ENCODE measurements around the gene NPAS3. TPM values are rescaled to one million over a fixed set of nuclear protein-coding genes. Genes with fewer than 3 reads are reported as not detected.

NPAS3 gene
- total and polyA plus RNA-seq, 2 of the 13 experiments (the other 11 are each of a cell fraction or from before 2014, with no cell fraction given): not detected

- no peak for TF ChIP-seq SKIL (CRISPR knock-in tag; IDR thresholded peaks at IDR 0.05; ENCODE audit: borderline replicate concordance)
- TF ChIP-seq TERF1 (CRISPR knock-in tag; IDR thresholded peaks at IDR 0.05): no peak
- no peak for TF ChIP-seq ZNF18 (CRISPR knock-in tag; IDR thresholded peaks at IDR 0.05; ENCODE audit: insufficient replicate concordance)
- no peak for TF ChIP-seq MAZ (IDR thresholded peaks at IDR 0.05; ENCODE audit: borderline replicate concordance, low read depth, low read length)
- no peak for TF ChIP-seq MAZ (CRISPR knock-in tag; IDR thresholded peaks at IDR 0.05; ENCODE audit: low read depth)
- TF ChIP-seq ZNF740 (CRISPR knock-in tag; IDR thresholded peaks at IDR 0.05): no peak
- 0 out of 2 replicates have a peak, but pooled peaks have one; percentile 33 for TF ChIP-seq NRL (CRISPR knock-in tag; IDR thresholded peaks at IDR 0.05; ENCODE audit: borderline replicate concordance)
- TF ChIP-seq, protein P1, sequence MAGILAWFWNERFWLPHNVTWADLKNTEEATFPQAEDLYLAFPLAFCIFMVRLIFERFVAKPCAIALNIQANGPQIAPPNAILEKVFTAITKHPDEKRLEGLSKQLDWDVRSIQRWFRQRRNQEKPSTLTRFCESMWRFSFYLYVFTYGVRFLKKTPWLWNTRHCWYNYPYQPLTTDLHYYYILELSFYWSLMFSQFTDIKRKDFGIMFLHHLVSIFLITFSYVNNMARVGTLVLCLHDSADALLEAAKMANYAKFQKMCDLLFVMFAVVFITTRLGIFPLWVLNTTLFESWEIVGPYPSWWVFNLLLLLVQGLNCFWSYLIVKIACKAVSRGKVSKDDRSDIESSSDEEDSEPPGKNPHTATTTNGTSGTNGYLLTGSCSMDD (CRISPR knock-in tag; IDR thresholded peaks at IDR 0.05): no peak
- peak; percentile 14; the same call in 1 of the 2 replicates for TF ChIP-seq HMG20A (CRISPR knock-in tag; IDR thresholded peaks at IDR 0.05; ENCODE audit: borderline replicate concordance)
- TF ChIP-seq, protein P2, sequence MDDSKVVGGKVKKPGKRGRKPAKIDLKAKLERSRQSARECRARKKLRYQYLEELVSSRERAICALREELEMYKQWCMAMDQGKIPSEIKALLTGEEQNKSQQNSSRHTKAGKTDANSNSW (CRISPR knock-in tag; IDR thresholded peaks at IDR 0.05; ENCODE audit: borderline replicate concordance): no peak
- no peak for TF ChIP-seq GLMP (CRISPR knock-in tag; IDR thresholded peaks at IDR 0.05; ENCODE audit: borderline replicate concordance)
- TF ChIP-seq SIX4 (CRISPR knock-in tag; IDR thresholded peaks at IDR 0.05): no peak
- TF ChIP-seq NBN (conservative IDR thresholded peaks at IDR 0.05): no peak
- TF ChIP-seq ZNF44 (CRISPR knock-in tag; IDR thresholded peaks at IDR 0.05): no peak
- no peak for TF ChIP-seq ZNF562 (CRISPR knock-in tag; IDR thresholded peaks at IDR 0.05; ENCODE audit: borderline replicate concordance)
- TF ChIP-seq ETV5 (CRISPR knock-in tag; IDR thresholded peaks at IDR 0.05; ENCODE audit: borderline replicate concordance): peak; percentile 51; the same call in 1 of the 2 replicates
- no peak for TF ChIP-seq ZNF530 (CRISPR knock-in tag; IDR thresholded peaks at IDR 0.05; ENCODE audit: low read depth)
- TF ChIP-seq ZNF382 (CRISPR knock-in tag; IDR thresholded peaks at IDR 0.05; ENCODE audit: borderline replicate concordance): no peak
- peak; percentile 66 for TF ChIP-seq MED1 (CRISPR knock-in tag; IDR thresholded peaks at IDR 0.05)
- TF ChIP-seq ZNF274 (CRISPR knock-in tag; IDR thresholded peaks at IDR 0.05): no peak
- peak; percentile 29 for TF ChIP-seq ZFP36 (IDR thresholded peaks at IDR 0.05; ENCODE audit: borderline replicate concordance, low read depth, low read length, partially characterized antibody)
Measured at GRCh38 chr14:33848706-33849454, 910.2 kb downstream of the NPAS3 start (continued).

All from HepG2 (cell line).